GM12878 (cell line): Measurements from ENCODE around the gene OLFM2. TPM values are rescaled to one million over a fixed set of nuclear protein-coding genes. Genes with fewer than 3 reads are reported as not detected.

Experiments
- ATAC-seq: fragments of 200-7000 bp; cut with Tn5 transposase; 3 replicates; pipeline ENCODE4 v1.9.1; 2020; ENCODE audit warnings: mild to moderate bottlenecking, moderate library complexity
- BruUV-seq: library from RNA; stranded (reverse); fragments of 400-500 nt; replicated peaks from 2 replicates; lab custom pipeline; 2021; lab: Mats Ljungman, UMichigan
- CTCF ChIA-PET: fragments of 300-600 bp; sonication (Branson Sonifier 250); formaldehyde crosslinking; extraction: SDS; loops from one replicate; lab custom pipeline; 2021; ENCODE audit warnings: inconsistent platforms; lab: Yijun Ruan, JAX
- POLR2A ChIA-PET: fragments of 350-600 bp; formaldehyde crosslinking; extraction: SDS; loops from one replicate; lab custom pipeline; 2021; ENCODE audit warnings: inconsistent platforms; lab: Charles Lee
- RAD21 ChIA-PET: fragments of 300-600 bp; sonication (Branson Sonifier 250); formaldehyde crosslinking; loops from one replicate; lab custom pipeline; 2023; ENCODE audit warnings: antibody characterized with exemption; ENCODE audit not compliant: unreplicated experiment; lab: Charles Lee
- SMC1A ChIA-PET: fragments of 300-600 bp; sonication (Branson Sonifier 250); formaldehyde crosslinking; loops from one replicate; lab custom pipeline; 2023; ENCODE audit not compliant: unreplicated experiment, uncharacterized antibody; lab: Charles Lee
- DNase-seq: peaks from one replicate; pipeline ENCODE4 v3.0.0-alpha.2; 2011; ENCODE audit warnings: low read depth, low spot score
- FAIRE-seq: peaks from 3 replicates; lab custom pipeline; 2011; peaks lifted over from hg19 to GRCh38; lab: Jason Lieb, UNC
- H2AFZ ChIP-seq: 2 replicates; pipeline ENCODE4 v1.6.0; 2011; ENCODE audit warnings: low read depth, low read length, control low read depth; ENCODE audit not compliant: control insufficient read depth
- H3K27ac ChIP-seq: 2 replicates; pipeline ENCODE4 v1.5.1; 2011; ENCODE audit warnings: control low read depth; ENCODE audit not compliant: control insufficient read depth, insufficient read depth
- H3K27me3 ChIP-seq, 2 experiments: replicated peaks in 1 of 2; 2 replicates each; pipeline versions ENCODE4 v1.6.0 to v1.6.1; 2011; ENCODE audit warnings: low read length in 1 of 2; ENCODE audit not compliant: control insufficient read depth in 2 of 2, insufficient read depth in 2 of 2
- H3K36me3 ChIP-seq, 2 experiments: 2 replicates each; pipeline ENCODE4 v1.5.1; 2011; ENCODE audit warnings: low read length in 1 of 2; ENCODE audit not compliant: control insufficient read depth in 2 of 2, insufficient read depth in 2 of 2
- H3K4me1 ChIP-seq: 2 replicates; pipeline ENCODE4 v1.6.1; 2011; ENCODE audit warnings: mild to moderate bottlenecking, low read length, moderate library complexity, mixed read lengths; ENCODE audit not compliant: control insufficient read depth, insufficient read depth
- H3K4me2 ChIP-seq: 2 replicates; pipeline ENCODE4 v1.6.0; 2011; ENCODE audit warnings: control low read depth; ENCODE audit not compliant: control insufficient read depth, insufficient read depth
- H3K4me3 ChIP-seq: fragments of 200-600 bp; sonication (generic); 2 replicates; pipeline ENCODE4 v1.5.1; 2016
- H3K79me2 ChIP-seq: 2 replicates; pipeline ENCODE4 v1.6.0; 2011; ENCODE audit warnings: low read length; ENCODE audit not compliant: control insufficient read depth, insufficient read depth
- H3K9ac ChIP-seq: 2 replicates; pipeline ENCODE4 v1.8.0; 2011; ENCODE audit warnings: low read length, control low read depth, mixed read lengths; ENCODE audit not compliant: control insufficient read depth, insufficient read depth
- H3K9me3 ChIP-seq: replicated peaks from 3 replicates; pipeline ENCODE4 v1.5.1; 2011; ENCODE audit warnings: mild to moderate bottlenecking, low read length; ENCODE audit not compliant: control insufficient read depth, insufficient read depth
- H4K20me1 ChIP-seq: 2 replicates; pipeline ENCODE4 v1.6.0; 2011; ENCODE audit not compliant: control insufficient read depth, insufficient read depth
- CREM ChIP-seq: IDR thresholded peaks from 2 replicates; pipeline ENCODE4 v1.6.1; 2014; ENCODE audit warnings: antibody characterized with exemption, low read depth
- EZH2 ChIP-seq: IDR thresholded peaks from 2 replicates; pipeline ENCODE4 v1.6.1; 2012; ENCODE audit warnings: low read depth, mild to moderate bottlenecking, control low read depth, inconsistent platforms, low read length, borderline replicate concordance; ENCODE audit not compliant: control insufficient read depth
- GABPA ChIP-seq: IDR thresholded peaks from 2 replicates; pipeline ENCODE4 v1.6.1; 2014; ENCODE audit warnings: antibody characterized with exemption, low read depth, mild to moderate bottlenecking, inconsistent platforms
- MTA3 ChIP-seq: IDR thresholded peaks from 2 replicates; pipeline ENCODE4 v1.6.1; 2012; ENCODE audit warnings: low read length, inconsistent platforms, borderline replicate concordance
- PAX5 ChIP-seq: IDR thresholded peaks from 2 replicates; pipeline ENCODE4 v1.6.1; 2011; ENCODE audit warnings: low read depth, low read length, borderline replicate concordance
- RBBP5 ChIP-seq: fragments of 200-600 bp; sonication (generic); conservative IDR thresholded peaks from 2 replicates; pipeline ENCODE4 v1.6.1; 2016
- RUNX3 ChIP-seq: IDR thresholded peaks from 2 replicates; pipeline ENCODE4 v1.6.1; 2012; ENCODE audit warnings: low read length, inconsistent platforms
- TCF12 ChIP-seq: IDR thresholded peaks from 2 replicates; pipeline ENCODE4 v1.6.1; 2011; ENCODE audit warnings: low read depth, mild to moderate bottlenecking, low read length
- ZNF384 ChIP-seq: IDR thresholded peaks from 2 replicates; pipeline ENCODE4 v1.6.1; 2012; ENCODE audit warnings: low read depth, mild to moderate bottlenecking, low read length, improper control_type of control experiment, borderline replicate concordance
- WGBS: methylation state at CpG from one replicate; pipeline ENCODE4 v1.1.6; 2016; ENCODE audit warnings: low lambda C conversion rate; ENCODE audit not compliant: insufficient replicate concordance, insufficient coverage; ENCODE audit errors: missing lambda C conversion rate; 5-methylcytosine and 5-hydroxymethylcytosine counted together
- in situ Hi-C: fragments of 300-500 bp; cut with MboI; formaldehyde crosslinking; loops from 9 replicates; pipeline ENCODE4 v1.14.3; 2018; ENCODE audit warnings: mixed read lengths
- intact Hi-C: fragments of 100-400 bp; cut with micrococcal nuclease; formaldehyde crosslinking; loops from one replicate; pipeline ENCODE4 v1.14.2; 2022; ENCODE audit not compliant: unreplicated experiment
- polyA plus RNA-seq, 11 experiments: library from polyadenylated mRNA; depleted of rRNA in 4 of 11; unstranded in 6 of 11; stranded (reverse) in 5 of 11; fragments of >200 nt; fragmentation: Nextera tagmentation in 4 of 11; fragmentation: Illumina TruSeq in 1 of 11; extraction: Ambion mirVana in 4 of 11; extraction: Trizol in 1 of 11; gene quantifications; 1 replicate in 1 of 11; 2 replicates in 10 of 11; pipeline versions ENCODE4 v1.2.1 to v1.2.3, GENCODE V29; 2011 to 2016; ENCODE audit warnings: inconsistent platforms in 2 of 11, missing spikeins in 2 of 11, low read depth in 1 of 11
- total RNA-seq, 4 experiments: library from RNA; depleted of rRNA in 3 of 4; stranded (reverse); fragments of >200 nt in 3 of 4; fragmentation: Illumina TruSeq in 1 of 4; extraction: Trizol in 1 of 4; gene quantifications; 2 replicates each; pipeline versions ENCODE4 v1.2.1 to v1.2.3, GENCODE V29; 2013 to 2021
- TF ChIP-seq, protein P1 (sequence below): fragments of 450-650 bp; IDR thresholded peaks from 2 replicates; pipeline ENCODE4 v1.6.1; 2018; ENCODE audit warnings: mild to moderate bottlenecking, low read depth, moderate library complexity; ENCODE audit not compliant: partially characterized antibody
- TF ChIP-seq, protein P2 (sequence below): fragments of 450-650 bp; IDR thresholded peaks from 2 replicates; pipeline ENCODE4 v1.6.1; 2017; ENCODE audit warnings: low read depth, mild to moderate bottlenecking, moderate library complexity

The OLFM2 gene
- total and polyA plus RNA-seq, 10 of the 15 experiments (the other 5 are each of a cell fraction or from before 2014, with no cell fraction given), result 0.07 to 3.5 (median 0.27) TPM; not detected in 5

DNA sequence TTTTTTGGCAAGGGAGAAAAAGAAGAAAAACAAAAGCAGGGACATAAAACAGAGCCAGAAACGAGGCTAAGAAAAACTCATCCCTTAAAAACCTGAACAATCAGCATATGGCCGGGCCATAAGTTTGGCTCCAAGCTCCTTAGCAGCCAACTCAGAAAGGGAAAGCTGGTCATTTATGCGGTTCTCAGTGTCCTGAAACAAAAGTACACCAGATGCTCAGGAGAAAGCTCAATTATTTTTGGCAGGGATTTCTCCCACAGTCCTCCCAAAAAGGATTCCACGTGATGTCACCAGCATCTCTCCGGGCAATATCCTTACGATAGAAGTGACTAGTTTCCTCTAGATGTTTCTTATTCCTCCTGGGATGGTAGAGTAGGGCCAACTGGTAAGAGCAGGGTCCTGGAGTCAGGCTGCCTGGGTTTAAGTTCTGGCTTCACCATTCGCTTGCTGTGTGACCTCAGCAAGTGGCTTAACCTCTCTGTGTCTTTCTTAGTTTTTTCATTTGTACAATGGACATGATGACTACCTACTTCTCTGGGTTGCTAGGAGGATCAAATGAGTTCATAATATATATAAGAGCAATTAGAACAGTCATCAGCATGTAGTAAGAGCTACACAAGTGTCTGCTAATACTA, 67.2 kb downstream of the OLFM2 start:
- ChIA-PET SMC1A (interaction anchor here (0.7 kb wide), 1 partner anchor 118 kb away, joined by 4 read pairs; no protein-coding TSS in a partner anchor), CTCF (no interaction called here), RAD21 (no interaction called here), POLR2A (no interaction called here)
- Histone ChIP-seq H3K9ac (no peak overlapping the region), H2AFZ (no peak overlapping the region), H3K27me3 (no peaks in the 10 kb centered on the region), H3K4me2 (no peak overlapping the region), H3K27ac (no peak overlapping the region), H3K4me1 (no peaks in the 10 kb centered on the region), H3K4me3 (no peak overlapping the region), H4K20me1 (no peaks in the 10 kb centered on the region), H3K9me3 (no peaks in the 10 kb centered on the region), H3K36me3 (no peaks in the 10 kb centered on the region), H3K79me2 (no peaks in the 10 kb centered on the region)
- TF ChIP-seq EZH2 (no peak), RUNX3 (no peak)
- intact Hi-C loops, result no loop called here
- in situ Hi-C loops, result no loop called here
- BruUV-seq, result no TSS peak
- DNase-seq (no peak), FAIRE-seq (no peak), ATAC-seq (no peak)
- 56% methylated on average over 7 of the region's 7 CpGs for WGBS

DNA sequence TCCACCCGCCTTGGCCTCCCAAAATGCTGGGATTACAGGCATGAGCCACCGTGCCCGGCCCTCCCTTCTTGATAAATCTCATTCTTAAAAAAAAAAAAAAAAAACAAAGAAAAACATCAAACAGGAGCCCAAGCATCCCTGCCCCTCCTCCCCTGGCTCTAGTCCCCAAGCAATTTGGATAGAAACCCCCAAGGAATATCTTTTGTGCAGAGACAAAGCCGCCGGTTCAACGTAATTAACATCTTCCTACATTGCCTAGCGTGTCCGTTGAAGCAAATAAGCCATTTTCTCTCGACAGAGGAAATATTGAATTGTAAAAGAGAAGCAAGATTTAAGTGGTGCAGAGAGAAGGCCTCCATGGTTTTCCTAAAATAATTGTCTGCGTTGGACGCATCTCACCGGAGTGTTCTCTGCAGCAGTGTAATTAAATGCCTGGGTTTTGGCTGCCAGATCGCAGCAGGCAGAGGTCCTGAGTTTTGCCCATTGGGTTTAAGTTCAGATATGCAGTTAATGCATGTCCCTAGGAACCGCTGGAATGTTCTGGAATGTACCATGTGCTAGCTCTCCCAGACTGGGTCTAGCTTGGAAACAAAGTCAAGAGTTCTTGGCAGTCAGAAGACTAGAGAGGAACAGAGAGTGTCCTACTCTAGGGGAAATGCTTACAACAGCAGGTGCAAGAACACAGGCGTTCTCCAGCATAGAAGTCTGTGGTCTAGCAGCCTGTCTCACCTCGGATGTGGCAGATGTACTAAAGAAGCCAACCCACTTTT, 70.4 kb downstream of the OLFM2 start:
- in situ Hi-C loops, result no loop called here
- no peaks in the 10 kb centered on the region for H3K79me2 ChIP-seq
- no peak overlapping the region for H3K4me2 ChIP-seq
- 51% methylated on average over 13 of the region's 16 CpGs for WGBS
- no peaks in the 10 kb centered on the region for H4K20me1 ChIP-seq
- CTCF ChIA-PET, result no interaction called here
- DNase-seq, result no peak
- SMC1A ChIA-PET, result no interaction called here
- no peak overlapping the region for H2AFZ ChIP-seq
- no peaks in the 10 kb centered on the region for H3K36me3 ChIP-seq
- intact Hi-C loops, result no loop called here
- H3K9me3 ChIP-seq, result no peaks in the 10 kb centered on the region
- H3K27me3 ChIP-seq, result no peaks in the 10 kb centered on the region
- no peak overlapping the region for H3K9ac ChIP-seq
- POLR2A ChIA-PET, result no interaction called here
- H3K4me1 ChIP-seq, result no peaks in the 10 kb centered on the region
- ATAC-seq, result peak; percentile 46
- RAD21 ChIA-PET, result no interaction called here
- no TSS peak for BruUV-seq
- H3K27ac ChIP-seq, result no peak overlapping the region
- no peak for FAIRE-seq
- H3K4me3 ChIP-seq, result no peak overlapping the region
- TF ChIP-seq MTA3 (no peak), RBBP5 (no peak), TCF12 (0 out of 2 replicates have a peak, but pooled peaks have one; percentile 14), CREM (no peak), EZH2 (no peak), PAX5 (no peak), RUNX3 (peak; percentile 35; the same call in 1 of the 2 replicates), ZNF384 (peak; percentile 42; the same call in 1 of the 2 replicates), GABPA (no peak)
- TF ChIP-seq, protein P1, sequence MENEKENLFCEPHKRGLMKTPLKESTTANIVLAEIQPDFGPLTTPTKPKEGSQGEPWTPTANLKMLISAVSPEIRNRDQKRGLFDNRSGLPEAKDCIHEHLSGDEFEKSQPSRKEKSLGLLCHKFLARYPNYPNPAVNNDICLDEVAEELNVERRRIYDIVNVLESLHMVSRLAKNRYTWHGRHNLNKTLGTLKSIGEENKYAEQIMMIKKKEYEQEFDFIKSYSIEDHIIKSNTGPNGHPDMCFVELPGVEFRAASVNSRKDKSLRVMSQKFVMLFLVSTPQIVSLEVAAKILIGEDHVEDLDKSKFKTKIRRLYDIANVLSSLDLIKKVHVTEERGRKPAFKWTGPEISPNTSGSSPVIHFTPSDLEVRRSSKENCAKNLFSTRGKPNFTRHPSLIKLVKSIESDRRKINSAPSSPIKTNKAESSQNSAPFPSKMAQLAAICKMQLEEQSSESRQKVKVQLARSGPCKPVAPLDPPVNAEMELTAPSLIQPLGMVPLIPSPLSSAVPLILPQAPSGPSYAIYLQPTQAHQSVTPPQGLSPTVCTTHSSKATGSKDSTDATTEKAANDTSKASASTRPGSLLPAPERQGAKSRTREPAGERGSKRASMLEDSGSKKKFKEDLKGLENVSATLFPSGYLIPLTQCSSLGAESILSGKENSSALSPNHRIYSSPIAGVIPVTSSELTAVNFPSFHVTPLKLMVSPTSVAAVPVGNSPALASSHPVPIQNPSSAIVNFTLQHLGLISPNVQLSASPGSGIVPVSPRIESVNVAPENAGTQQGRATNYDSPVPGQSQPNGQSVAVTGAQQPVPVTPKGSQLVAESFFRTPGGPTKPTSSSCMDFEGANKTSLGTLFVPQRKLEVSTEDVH, result no peak
- TF ChIP-seq, protein P2, sequence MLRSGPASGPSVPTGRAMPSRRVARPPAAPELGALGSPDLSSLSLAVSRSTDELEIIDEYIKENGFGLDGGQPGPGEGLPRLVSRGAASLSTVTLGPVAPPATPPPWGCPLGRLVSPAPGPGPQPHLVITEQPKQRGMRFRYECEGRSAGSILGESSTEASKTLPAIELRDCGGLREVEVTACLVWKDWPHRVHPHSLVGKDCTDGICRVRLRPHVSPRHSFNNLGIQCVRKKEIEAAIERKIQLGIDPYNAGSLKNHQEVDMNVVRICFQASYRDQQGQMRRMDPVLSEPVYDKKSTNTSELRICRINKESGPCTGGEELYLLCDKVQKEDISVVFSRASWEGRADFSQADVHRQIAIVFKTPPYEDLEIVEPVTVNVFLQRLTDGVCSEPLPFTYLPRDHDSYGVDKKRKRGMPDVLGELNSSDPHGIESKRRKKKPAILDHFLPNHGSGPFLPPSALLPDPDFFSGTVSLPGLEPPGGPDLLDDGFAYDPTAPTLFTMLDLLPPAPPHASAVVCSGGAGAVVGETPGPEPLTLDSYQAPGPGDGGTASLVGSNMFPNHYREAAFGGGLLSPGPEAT, result no peak
